GM12892 (cell line): ENCODE data around the gene FBXL13.
"Not testable (repeated sequence)": the region's sequence is repeated elsewhere in the genome, so short reads cannot be mapped to it uniquely, and the experiment has no call there.

Experiments
- POLR2A ChIP-seq: IDR thresholded peaks from 2 replicates; pipeline ENCODE4 v1.6.1; 2011; ENCODE audit warnings: low read depth, low read length, control low read depth
- POLR2AphosphoS5 ChIP-seq: IDR thresholded peaks from 2 replicates; pipeline ENCODE4 v1.6.1; 2011; ENCODE audit warnings: low read depth, low read length, control low read depth

DNA sequence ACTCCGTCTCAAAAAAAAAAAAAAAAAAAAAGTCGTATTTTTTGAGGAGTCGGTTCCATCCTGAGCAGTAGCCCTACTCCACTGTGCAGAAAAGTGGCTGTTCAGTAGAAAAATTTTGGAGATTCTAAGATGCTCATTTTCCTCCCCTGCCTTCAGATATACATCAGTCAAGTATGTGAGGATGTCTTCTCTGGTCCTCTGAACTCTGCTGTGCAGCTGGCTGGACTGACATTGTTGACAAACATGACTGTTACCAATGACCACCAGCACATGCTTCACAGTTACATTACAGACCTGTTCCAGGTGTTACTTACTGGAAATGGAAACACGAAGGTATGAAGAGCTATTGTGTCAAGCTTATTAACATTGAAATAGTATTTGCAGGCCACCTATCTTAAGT is 17.7 kb upstream of the FBXL13 start:
- not testable (repeated sequence) for TF ChIP-seq POLR2A, POLR2AphosphoS5
